Smooth muscle cell (in vitro differentiated cells): ENCODE results near the gene ARHGEF12. TPM values are rescaled to one million over a fixed set of nuclear protein-coding genes. Genes with fewer than 3 reads are reported as not detected.

ENCODE experiments used
- DNase-seq: peaks from one replicate; lab custom pipeline; 2025; ENCODE audit not compliant: unreplicated experiment; lab: John Stamatoyannopoulos, UW
- H2AFZ ChIP-seq: fragments of 200-600 bp; sonication (generic); 2 replicates; pipeline ENCODE4 v1.6.0; 2016; ENCODE audit warnings: antibody characterized with exemption, low read depth, mild to moderate bottlenecking
- H3F3A ChIP-seq: fragments of 200-600 bp; sonication (generic); 2 replicates; pipeline ENCODE4 v1.6.0; 2017; ENCODE audit warnings: antibody characterized with exemption, low read depth
- H3K27ac ChIP-seq: fragments of 200-600 bp; sonication (generic); 2 replicates; pipeline ENCODE4 v1.5.1; 2016; ENCODE audit warnings: low read depth, mild to moderate bottlenecking
- H3K27me3 ChIP-seq: fragments of 200-600 bp; sonication (generic); 2 replicates; pipeline ENCODE4 v1.6.1; 2016; ENCODE audit warnings: low read depth, mild to moderate bottlenecking
- H3K36me3 ChIP-seq: fragments of 200-600 bp; sonication (generic); 2 replicates; pipeline ENCODE4 v1.5.1; 2016; ENCODE audit warnings: low read depth
- H3K4me1 ChIP-seq: fragments of 200-600 bp; sonication (generic); 2 replicates; pipeline ENCODE4 v1.5.1; 2016; ENCODE audit warnings: low read depth
- H3K4me2 ChIP-seq: fragments of 200-600 bp; sonication (generic); 2 replicates; pipeline ENCODE4 v1.6.0; 2016; ENCODE audit warnings: mild to moderate bottlenecking
- H3K4me3 ChIP-seq: fragments of 200-600 bp; sonication (generic); 2 replicates; pipeline ENCODE4 v1.5.1; 2016; ENCODE audit warnings: mild to moderate bottlenecking
- H3K79me2 ChIP-seq: fragments of 200-600 bp; sonication (generic); 2 replicates; pipeline ENCODE4 v1.6.0; 2016; ENCODE audit warnings: low read depth, mild to moderate bottlenecking
- H3K9ac ChIP-seq: fragments of 200-600 bp; sonication (generic); 2 replicates; pipeline ENCODE4 v1.6.0; 2016; ENCODE audit warnings: low read depth
- H3K9me3 ChIP-seq: fragments of 200-600 bp; sonication (generic); replicated peaks from 2 replicates; pipeline ENCODE4 v1.5.1; 2016; ENCODE audit warnings: low read depth
- H4K20me1 ChIP-seq: fragments of 200-600 bp; sonication (generic); 2 replicates; pipeline ENCODE4 v1.6.0; 2016; ENCODE audit warnings: low read depth
- CTCF ChIP-seq: fragments of 200-600 bp; sonication (generic); IDR thresholded peaks from 2 replicates; pipeline ENCODE4 v1.5.1; 2017; ENCODE audit warnings: borderline replicate concordance, mild to moderate bottlenecking, antibody characterized with exemption; ENCODE audit not compliant: insufficient read depth, poor library complexity, severe bottlenecking
- WGBS: methylation state at CpG from one replicate; pipeline ENCODE4 v1.1.7; 2016; ENCODE audit warnings: low lambda C conversion rate; 5-methylcytosine and 5-hydroxymethylcytosine counted together
- polyA plus RNA-seq: library from polyadenylated mRNA; unstranded; fragments of >200 nt; fragmentation: Nextera tagmentation; extraction: Ambion mirVana; gene quantifications from 2 replicates; pipeline ENCODE4 v1.2.1, GENCODE V29; 2016
- total RNA-seq: library from RNA; depleted of rRNA; stranded (reverse); fragments of >200 nt; gene quantifications from 2 replicates; pipeline ENCODE4 v1.2.3, GENCODE V29; 2014

Gene ARHGEF12
- total and polyA plus RNA-seq, 2 experiments from 2014 or later = 24.6 to 89.4 TPM

- Histone ChIP-seq H3K9ac (no peak overlapping the region), H3K36me3 (no peaks in the 10 kb centered on the region), H4K20me1 (peaks cover 83% of the 10 kb centered on the region), H3K4me3 (no peak overlapping the region), H3K27me3 (no peaks in the 10 kb centered on the region), H3K4me1 (peaks cover 13% of the 10 kb centered on the region), H3F3A (peaks cover 6% of the 10 kb centered on the region), H2AFZ (no peak overlapping the region), H3K9me3 (peaks cover 3% of the 10 kb centered on the region), H3K27ac (peak overlapping the region; percentile 73), H3K4me2 (peak overlapping the region; percentile 67), H3K79me2 (peaks cover 100% of the 10 kb centered on the region)
- TF ChIP-seq CTCF = no peak
- DNase-seq = no peak
- WGBS = 60% methylated on average over 3 of the region's 3 CpGs
These were observed 38.9 kb downstream of the ARHGEF12 start for GRCh38 chr11:120375076-120375475.

GRCh38 chr11:120376547-120377182, 40.5 kb downstream of the ARHGEF12 start:
- Histone ChIP-seq H2AFZ (no peak overlapping the region), H4K20me1 (peaks cover 82% of the 10 kb centered on the region), H3K9ac (no peak overlapping the region), H3K4me2 (no peak overlapping the region), H3K9me3 (peaks cover 3% of the 10 kb centered on the region), H3K27me3 (no peaks in the 10 kb centered on the region), H3K4me3 (no peak overlapping the region), H3K4me1 (peaks cover 9% of the 10 kb centered on the region), H3F3A (peaks cover 6% of the 10 kb centered on the region), H3K36me3 (no peaks in the 10 kb centered on the region), H3K27ac (peak overlapping the region; percentile 73), H3K79me2 (peaks cover 100% of the 10 kb centered on the region)
- TF ChIP-seq CTCF = no peak
- 76% methylated on average over 6 of the region's 6 CpGs for WGBS
- DNase-seq = no peak

- DNase-seq = no peak
- Histone ChIP-seq H3K27ac (no peak overlapping the region), H3K36me3 (no peaks in the 10 kb centered on the region), H4K20me1 (peaks cover 65% of the 10 kb centered on the region), H3K4me1 (peaks cover 9% of the 10 kb centered on the region), H2AFZ (no peak overlapping the region), H3K9me3 (peaks cover 3% of the 10 kb centered on the region), H3K9ac (no peak overlapping the region), H3K27me3 (no peaks in the 10 kb centered on the region), H3K4me2 (peak overlapping the region; percentile 23), H3F3A (peaks cover 6% of the 10 kb centered on the region), H3K79me2 (peaks cover 100% of the 10 kb centered on the region), H3K4me3 (no peak overlapping the region)
- WGBS = 94% methylated on average over 3 of the region's 3 CpGs
- TF ChIP-seq CTCF = no peak
These were observed 42.3 kb downstream of the ARHGEF12 start for GRCh38 chr11:120378474-120378873.

- Histone ChIP-seq H3K4me1 (peaks cover 25% of the 10 kb centered on the region), H3K4me3 (no peak overlapping the region), H3F3A (peaks cover 9% of the 10 kb centered on the region), H2AFZ (no peak overlapping the region), H3K27ac (peak overlapping the region; percentile 1), H3K27me3 (no peaks in the 10 kb centered on the region), H3K9me3 (peaks cover 3% of the 10 kb centered on the region), H3K36me3 (no peaks in the 10 kb centered on the region), H4K20me1 (peaks cover 60% of the 10 kb centered on the region), H3K4me2 (no peak overlapping the region), H3K9ac (no peak overlapping the region), H3K79me2 (peaks cover 98% of the 10 kb centered on the region)
- 88% methylated on average over 7 of the region's 7 CpGs for WGBS
- no peak for DNase-seq
- TF ChIP-seq CTCF = no peak
These were observed 45.2 kb downstream of the ARHGEF12 start for GRCh38 chr11:120381401-120381800.
